HG02973 (cell line): ENCODE results near the gene TNFRSF14.
"Not testable (repeated sequence)": the region's sequence is repeated elsewhere in the genome, so short reads cannot be mapped to it uniquely, and the experiment has no call there.

Experiments
- ATAC-seq: cut with Tn5 transposase; IDR thresholded peaks from one replicate; pipeline ENCODE4 v1.9.1; 2021; ENCODE audit warnings: moderate library complexity; ENCODE audit not compliant: unreplicated experiment

TNFRSF14 gene

GRCh38 chr1:2566101-2567045 is 10.2 kb downstream of the TNFRSF14 start:
- no peak for ATAC-seq

DNA sequence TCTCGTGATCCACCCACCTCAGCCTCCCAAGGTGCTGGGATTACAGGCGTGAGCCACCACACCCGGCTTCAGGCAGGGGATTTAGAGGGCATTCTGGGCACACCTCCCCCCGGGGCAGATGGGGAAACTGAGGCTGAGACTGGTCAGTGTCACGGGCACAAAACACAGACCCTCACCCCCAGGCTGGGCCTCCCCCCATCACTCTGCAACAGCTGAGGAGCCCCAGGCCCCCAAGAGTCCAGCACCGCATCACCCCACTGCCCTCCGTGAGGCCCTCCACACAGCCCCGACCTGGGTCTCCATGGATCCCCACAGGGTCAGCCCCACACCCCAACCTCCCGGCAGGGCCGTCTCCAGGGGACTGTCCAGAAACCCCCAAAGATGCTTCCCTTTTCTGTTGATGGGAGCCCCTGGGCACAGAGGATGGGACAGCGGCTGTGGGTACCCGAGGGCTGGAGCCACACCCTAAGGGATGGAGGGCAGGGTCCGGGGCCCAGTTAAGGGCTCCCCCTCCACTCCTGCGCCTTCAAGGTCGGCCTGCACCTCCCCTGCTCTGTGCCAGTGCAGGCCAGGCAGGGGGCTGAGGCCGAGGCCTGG is 11.0 kb downstream of the TNFRSF14 start:
- no peak for ATAC-seq

GRCh38 chr1:2568187-2568816 is 12.1 kb downstream of the TNFRSF14 start:
- not testable (repeated sequence) for ATAC-seq

GRCh38 chr1:2569060-2569459 is 12.9 kb downstream of the TNFRSF14 start:
- no peak for ATAC-seq

DNA sequence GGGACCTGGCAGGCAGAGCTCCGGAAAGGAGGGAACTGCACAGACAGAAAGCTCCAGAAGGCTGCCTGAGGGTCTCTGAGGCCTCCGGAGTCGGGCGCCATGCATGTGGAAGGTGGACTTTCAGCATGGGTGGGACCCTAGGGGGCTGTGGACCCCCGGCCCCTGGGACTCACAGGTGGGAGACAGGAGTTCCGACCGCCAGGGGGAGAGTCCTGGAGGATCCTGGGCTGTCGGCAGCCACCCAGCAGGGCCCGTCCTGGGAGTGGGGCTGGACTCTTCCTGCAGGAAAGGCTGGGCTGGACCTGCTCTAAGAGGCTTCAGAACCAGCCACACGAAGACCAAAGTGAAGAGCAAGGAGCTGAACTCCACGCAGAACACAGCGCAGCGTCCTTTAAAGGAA is 13.5 kb downstream of the TNFRSF14 start:
- ATAC-seq, result not testable (repeated sequence)

- no peak for ATAC-seq
Observed at GRCh38 chr1:2570332-2570731, 14.2 kb downstream of the TNFRSF14 start.

DNA sequence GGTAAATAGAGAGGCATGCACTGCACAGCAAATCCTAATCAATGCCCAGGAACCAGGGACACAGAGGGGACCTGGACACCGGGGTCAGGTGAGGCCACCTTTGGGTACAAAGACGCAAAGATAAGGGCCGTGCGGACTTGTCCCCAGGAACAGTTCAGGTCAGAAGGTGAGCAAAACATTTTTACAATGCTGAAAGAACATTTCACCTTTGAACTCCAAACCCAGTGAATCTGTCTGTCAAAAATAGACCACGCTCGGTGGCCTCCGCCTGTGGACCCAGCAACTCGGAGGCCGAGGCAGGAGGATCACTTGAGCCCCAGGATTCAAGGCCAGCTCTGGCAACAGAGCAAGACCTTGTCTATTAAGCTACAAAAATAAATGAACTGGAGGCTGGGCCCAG is 15.2 kb downstream of the TNFRSF14 start:
- no peak for ATAC-seq

DNA sequence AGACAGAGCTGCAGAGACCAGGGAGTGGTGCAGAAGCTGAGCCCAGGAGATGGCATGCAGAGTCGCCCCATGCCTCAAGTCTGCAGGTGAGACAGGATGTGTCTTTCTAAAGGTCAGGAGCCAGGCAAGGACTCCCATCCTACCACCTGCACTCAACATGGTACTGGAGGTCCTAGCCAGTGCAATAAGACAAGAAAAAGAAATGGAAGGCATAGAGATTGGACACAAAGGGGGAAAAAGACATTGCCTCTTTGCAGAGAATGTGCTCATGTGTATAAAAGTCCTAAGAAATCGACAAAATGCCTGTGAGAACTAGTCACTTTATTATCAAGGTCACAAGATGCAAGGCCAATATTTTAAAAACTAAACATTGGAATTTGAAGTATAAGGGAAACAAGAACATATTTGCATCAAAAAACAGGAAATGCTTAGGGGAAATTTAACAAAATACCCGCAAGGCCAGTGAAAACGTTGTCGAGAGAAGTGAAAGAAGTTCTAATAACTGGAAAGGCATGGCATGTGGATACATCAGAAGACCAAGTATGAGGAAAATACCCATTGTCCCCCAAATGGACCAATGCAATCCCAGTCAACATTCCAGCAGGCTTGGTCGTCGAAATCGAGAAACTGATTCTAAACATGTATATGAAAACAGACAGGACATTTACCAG is 17.2 kb downstream of the TNFRSF14 start:
- no peak for ATAC-seq

- no peak for ATAC-seq
Observed at GRCh38 chr1:2574350-2574749, 18.2 kb downstream of the TNFRSF14 start.

- ATAC-seq, result no peak
Observed at GRCh38 chr1:2575801-2576663, 19.9 kb downstream of the TNFRSF14 start.

DNA sequence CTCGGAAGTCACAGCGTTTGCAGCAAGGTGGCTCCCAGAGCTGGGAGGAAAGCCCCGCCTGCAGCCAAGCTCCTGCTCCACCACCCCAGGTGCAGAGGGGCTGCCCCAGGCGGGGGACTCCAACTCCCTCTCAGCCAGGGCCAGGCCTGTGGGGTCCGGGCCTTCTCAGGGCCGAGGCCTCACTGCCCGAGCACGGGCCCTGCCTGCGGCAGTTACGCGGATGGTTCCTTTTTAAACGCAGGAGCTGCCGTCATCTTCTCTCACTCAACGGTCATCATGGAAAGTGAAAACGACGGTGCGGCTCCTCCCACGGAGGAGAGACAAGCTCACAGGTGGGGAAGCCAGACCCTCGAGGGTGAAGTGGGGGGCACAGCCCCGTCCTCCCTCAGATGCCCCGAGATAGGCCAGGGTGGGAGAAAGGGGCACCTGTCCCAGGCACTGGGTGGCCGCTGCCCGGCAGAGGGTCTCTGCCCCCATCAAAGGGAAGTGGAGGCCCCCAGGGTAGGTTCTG is 21.4 kb downstream of the TNFRSF14 start:
- peak; percentile 42 for ATAC-seq

DNA sequence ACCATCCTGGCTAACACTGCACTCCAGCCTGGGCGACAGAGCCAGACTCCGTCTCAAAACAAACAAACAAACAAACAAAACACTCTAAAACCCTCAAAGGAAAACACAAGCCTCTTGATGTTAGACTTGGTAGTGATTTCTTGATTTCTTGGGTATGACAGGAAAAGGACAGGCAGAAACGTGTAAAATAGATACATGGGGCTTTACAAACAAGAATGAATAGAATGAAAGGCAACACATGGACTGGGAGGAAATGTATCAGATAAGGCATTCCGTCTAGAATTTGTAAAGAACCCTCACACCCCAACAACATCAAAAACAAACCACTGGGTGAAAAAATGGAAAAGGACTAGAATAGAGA is 22.6 kb downstream of the TNFRSF14 start:
- no peak for ATAC-seq

DNA sequence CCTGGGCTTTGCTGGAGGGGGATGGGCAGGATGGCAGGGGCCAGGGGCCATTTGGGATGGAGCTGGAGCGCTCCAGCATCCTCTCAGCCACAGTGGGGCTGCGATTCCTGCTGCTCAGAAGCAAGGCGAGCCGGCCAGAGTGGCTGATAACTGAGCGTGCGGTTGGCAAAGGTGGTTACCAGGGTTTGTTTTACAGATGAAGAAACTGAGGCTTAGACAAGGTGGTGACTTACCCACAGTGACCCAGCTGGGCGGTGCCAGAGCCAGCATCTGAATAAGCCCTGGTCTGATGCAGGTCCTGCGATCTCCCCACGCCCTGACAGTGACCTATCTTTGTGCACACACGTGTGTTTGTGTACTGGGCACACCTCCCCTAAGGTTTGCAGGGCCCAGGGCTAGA is 24.5 kb downstream of the TNFRSF14 start:
- ATAC-seq, result no peak

- no peak for ATAC-seq
Observed at GRCh38 chr1:2582391-2582790, 26.2 kb downstream of the TNFRSF14 start.

GRCh38 chr1:2583331-2583791 is 27.2 kb downstream of the TNFRSF14 start:
- no peak for ATAC-seq

GRCh38 chr1:2583871-2584351 is 27.7 kb downstream of the TNFRSF14 start:
- ATAC-seq, result no peak

GRCh38 chr1:2584686-2585317 is 28.6 kb downstream of the TNFRSF14 start:
- no peak for ATAC-seq

GRCh38 chr1:2585318-2586092 is 29.3 kb downstream of the TNFRSF14 start:
- ATAC-seq, result peak; percentile 40
